ENCODE results near the gene SPG7. TPM values are rescaled to one million over a fixed set of nuclear protein-coding genes. Genes with fewer than 3 reads are reported as not detected.

SPG7 gene
- total RNA-seq, 1 donor, result 78.1 TPM

- no peak for TF ChIP-seq CTCF (IDR thresholded peaks at IDR 0.05; ENCODE audit: insufficient read depth, low read length)
- H3K4me3 ChIP-seq (ENCODE audit: low read depth, low read length), result no peak overlapping the region
- DNase-seq (ENCODE audit: low read depth), result no peak
Observed at GRCh38 chr16:89545044-89545830, 37.0 kb downstream of the SPG7 start.

- H3K4me3 ChIP-seq (ENCODE audit: low read depth, low read length), result no peak overlapping the region
- no peak for TF ChIP-seq CTCF (IDR thresholded peaks at IDR 0.05; ENCODE audit: insufficient read depth, low read length)
- no peak for DNase-seq (ENCODE audit: low read depth)
Observed at GRCh38 chr16:89545831-89546574, 37.8 kb downstream of the SPG7 start.

GRCh38 chr16:89546781-89547180 lies 38.6 kb downstream of the SPG7 start:
- DNase-seq (ENCODE audit: low read depth), result no peak
- H3K4me3 ChIP-seq (ENCODE audit: low read depth, low read length), result no peak overlapping the region
- TF ChIP-seq CTCF (IDR thresholded peaks at IDR 0.05; ENCODE audit: insufficient read depth, low read length), result no peak

DNA sequence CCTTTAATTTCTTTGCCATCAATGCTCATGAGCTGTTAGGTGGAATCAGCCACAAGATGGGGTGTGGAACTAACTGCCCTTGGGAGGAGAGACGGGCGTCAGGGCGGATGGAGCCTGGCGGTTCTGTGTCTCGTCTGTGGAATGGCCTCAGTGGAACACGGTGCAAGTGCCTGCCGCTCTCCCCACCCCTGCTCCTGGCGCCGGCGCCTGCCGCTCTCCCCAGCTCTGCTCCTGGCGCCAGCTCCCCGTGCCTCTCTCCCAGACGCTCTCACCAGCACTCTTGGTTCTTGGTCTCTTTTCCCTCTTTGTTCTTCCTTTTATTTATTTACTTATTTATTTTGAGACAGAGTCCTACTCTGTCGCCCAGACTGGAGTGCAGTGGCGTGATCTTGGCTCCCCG lies 39.1 kb downstream of the SPG7 start:
- no peak overlapping the region for H3K4me3 ChIP-seq (ENCODE audit: low read depth, low read length)
- TF ChIP-seq CTCF (IDR thresholded peaks at IDR 0.05; ENCODE audit: insufficient read depth, low read length), result no peak
- no peak for DNase-seq (ENCODE audit: low read depth)

- TF ChIP-seq CTCF (IDR thresholded peaks at IDR 0.05; ENCODE audit: insufficient read depth, low read length), result no peak
- H3K4me3 ChIP-seq (ENCODE audit: low read depth, low read length), result no peak overlapping the region
- DNase-seq (ENCODE audit: low read depth), result no peak
Observed at GRCh38 chr16:89547860-89548259, 39.7 kb downstream of the SPG7 start.

DNA sequence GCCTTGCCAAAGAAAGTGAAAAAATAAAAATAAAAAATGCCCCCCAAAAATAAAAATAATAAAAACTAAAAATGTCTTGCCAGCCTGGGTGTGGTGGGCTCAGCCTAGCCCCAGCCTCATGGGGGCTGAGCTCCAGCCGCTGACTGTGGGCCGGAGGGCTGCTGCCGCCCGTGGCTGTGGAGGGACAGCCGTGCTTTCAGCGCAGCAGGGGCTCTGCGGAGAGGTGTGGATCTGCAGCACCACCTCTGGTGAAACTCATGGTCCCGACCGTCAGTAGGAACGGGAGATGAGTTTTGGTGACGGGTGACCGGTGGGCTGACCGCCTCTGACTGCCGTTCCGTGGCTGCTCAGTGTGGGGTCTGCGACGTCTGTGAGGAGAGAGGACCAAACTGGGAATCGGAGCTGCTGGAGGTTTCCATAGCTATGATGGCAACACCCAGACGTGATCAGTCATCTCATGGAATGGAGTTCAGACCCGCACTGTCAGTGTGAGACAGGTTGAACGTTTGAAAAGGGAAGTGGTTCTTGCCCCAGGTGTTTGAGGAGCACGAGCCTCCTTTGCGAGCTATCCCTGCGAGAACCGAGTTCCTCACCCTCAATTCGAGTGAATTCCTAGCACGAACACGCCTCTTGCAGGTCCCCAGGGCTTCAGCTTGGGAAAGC lies 40.3 kb downstream of the SPG7 start:
- TF ChIP-seq CTCF (IDR thresholded peaks at IDR 0.05; ENCODE audit: insufficient read depth, low read length), result no peak
- H3K4me3 ChIP-seq (ENCODE audit: low read depth, low read length), result no peak overlapping the region
- no peak for DNase-seq (ENCODE audit: low read depth)
